ENCODE measurements around the gene ARL17A.
"Not testable (repeated sequence)": the region's sequence is repeated elsewhere in the genome, so short reads cannot be mapped to it uniquely, and the experiment has no call there.

DNA sequence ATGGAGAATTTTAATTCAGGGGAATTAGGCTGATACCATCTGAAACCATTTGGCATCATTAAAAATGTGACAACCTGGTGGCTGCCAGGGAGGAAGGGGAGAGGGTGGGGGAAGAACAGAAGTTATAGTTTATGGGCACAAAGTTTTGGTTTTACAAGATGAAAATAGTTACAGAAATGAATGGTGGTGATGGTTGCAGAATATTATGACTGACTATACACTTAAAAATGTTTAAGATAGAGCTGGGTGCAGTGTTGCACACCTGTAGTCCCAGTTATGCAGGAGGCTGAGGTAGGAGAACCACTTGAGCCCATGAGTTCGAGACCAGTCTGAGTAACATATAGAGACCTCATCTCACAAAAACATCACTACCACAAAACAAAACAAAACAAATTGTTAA lies 12.5 kb downstream of the ARL17A start:
- TF ChIP-seq, protein P1, sequence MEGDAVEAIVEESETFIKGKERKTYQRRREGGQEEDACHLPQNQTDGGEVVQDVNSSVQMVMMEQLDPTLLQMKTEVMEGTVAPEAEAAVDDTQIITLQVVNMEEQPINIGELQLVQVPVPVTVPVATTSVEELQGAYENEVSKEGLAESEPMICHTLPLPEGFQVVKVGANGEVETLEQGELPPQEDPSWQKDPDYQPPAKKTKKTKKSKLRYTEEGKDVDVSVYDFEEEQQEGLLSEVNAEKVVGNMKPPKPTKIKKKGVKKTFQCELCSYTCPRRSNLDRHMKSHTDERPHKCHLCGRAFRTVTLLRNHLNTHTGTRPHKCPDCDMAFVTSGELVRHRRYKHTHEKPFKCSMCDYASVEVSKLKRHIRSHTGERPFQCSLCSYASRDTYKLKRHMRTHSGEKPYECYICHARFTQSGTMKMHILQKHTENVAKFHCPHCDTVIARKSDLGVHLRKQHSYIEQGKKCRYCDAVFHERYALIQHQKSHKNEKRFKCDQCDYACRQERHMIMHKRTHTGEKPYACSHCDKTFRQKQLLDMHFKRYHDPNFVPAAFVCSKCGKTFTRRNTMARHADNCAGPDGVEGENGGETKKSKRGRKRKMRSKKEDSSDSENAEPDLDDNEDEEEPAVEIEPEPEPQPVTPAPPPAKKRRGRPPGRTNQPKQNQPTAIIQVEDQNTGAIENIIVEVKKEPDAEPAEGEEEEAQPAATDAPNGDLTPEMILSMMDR (IDR thresholded peaks at IDR 0.05; ENCODE audit: insufficient read depth, low read length) = not testable (repeated sequence)
- TF ChIP-seq POLR2AphosphoS5 (IDR thresholded peaks at IDR 0.05; ENCODE audit: low read depth) = not testable (repeated sequence)
